HFFc6 (cell line): ENCODE data around the gene ELMO1. TPM values are rescaled to one million over a fixed set of nuclear protein-coding genes. Genes with fewer than 3 reads are reported as not detected.
A peak's percentile ranks its signal among the peaks of the same experiment; 100 is the strongest.

ENCODE experiments used
- DNase-seq: peaks from one replicate; pipeline ENCODE4 v3.0.0-alpha.2; 2018
- H3K27ac Mint-ChIP-seq: 2 replicates; pipeline ENCODE4 v1.8.0; 2020; ENCODE audit warnings: mild to moderate bottlenecking, mixed read lengths
- H3K27me3 Mint-ChIP-seq: 2 replicates; pipeline ENCODE4 v1.8.0; 2021; ENCODE audit warnings: mild to moderate bottlenecking, moderate library complexity, mixed read lengths; ENCODE audit not compliant: insufficient read depth
- H3K36me3 Mint-ChIP-seq: 2 replicates; pipeline ENCODE4 v1.8.0; 2021; ENCODE audit warnings: low read depth, mixed read lengths
- H3K4me1 Mint-ChIP-seq: 2 replicates; pipeline ENCODE4 v1.8.0; 2020; ENCODE audit warnings: low read depth, mixed read lengths
- H3K4me3 Mint-ChIP-seq: 2 replicates; pipeline ENCODE4 v1.8.0; 2020; ENCODE audit warnings: mild to moderate bottlenecking, moderate library complexity, mixed read lengths
- H3K9me3 Mint-ChIP-seq: 2 replicates; pipeline ENCODE4 v1.8.0; 2020; ENCODE audit warnings: mild to moderate bottlenecking, mixed read lengths
- CTCF ChIP-seq: fragments of 200-600 bp; sonication (generic); IDR thresholded peaks from 2 replicates; pipeline ENCODE4 v1.5.0; 2021; ENCODE audit warnings: antibody characterized with exemption, mild to moderate bottlenecking
- total RNA-seq, 6 experiments: library from RNA; stranded (reverse); fragmentation: NEBNext Ultra II Directional; extraction: Animal tissue kit (Norgen Biotek cat#: 25700); gene quantifications; 2 replicates in 1 of 6; 3 replicates in 5 of 6; pipeline ENCODE4 v1.2.3, GENCODE V29; 2021

Gene ELMO1
- total RNA-seq, 6 experiments from 2014 or later, result not detected

GRCh38 chr7:36970551-36971514, 477.8 kb downstream of the ELMO1 start:
- H3K4me3 Mint-ChIP-seq, result no peak overlapping the region
- H3K9me3 Mint-ChIP-seq, result peaks cover 4% of the 10 kb centered on the region; the same call in 1 of the 2 replicates
- no peak for TF ChIP-seq CTCF
- no peaks in the 10 kb centered on the region for H3K4me1 Mint-ChIP-seq
- H3K27me3 Mint-ChIP-seq, result no peaks in the 10 kb centered on the region; the same call in 1 of the 2 replicates
- no peak overlapping the region for H3K27ac Mint-ChIP-seq
- no peak for DNase-seq
- no peaks in the 10 kb centered on the region for H3K36me3 Mint-ChIP-seq

GRCh38 chr7:36969376-36969775, 479.3 kb downstream of the ELMO1 start:
- DNase-seq, result no peak
- Mint-ChIP-seq H3K36me3 (no peaks in the 10 kb centered on the region), H3K27me3 (no peaks in the 10 kb centered on the region; the same call in none of the 2 replicates), H3K4me1 (no peaks in the 10 kb centered on the region), H3K27ac (no peak overlapping the region), H3K9me3 (no peaks in the 10 kb centered on the region), H3K4me3 (no peak overlapping the region)
- no peak for TF ChIP-seq CTCF

GRCh38 chr7:36967387-36967786, 481.3 kb downstream of the ELMO1 start:
- no peaks in the 10 kb centered on the region for H3K9me3 Mint-ChIP-seq
- H3K4me1 Mint-ChIP-seq, result no peaks in the 10 kb centered on the region
- H3K27ac Mint-ChIP-seq, result no peak overlapping the region
- no peak overlapping the region for H3K4me3 Mint-ChIP-seq
- peak; percentile 57 for DNase-seq
- H3K36me3 Mint-ChIP-seq, result no peaks in the 10 kb centered on the region
- TF ChIP-seq CTCF, result peak; percentile 89
- H3K27me3 Mint-ChIP-seq, result no peaks in the 10 kb centered on the region; the same call in none of the 2 replicates

- Mint-ChIP-seq H3K27ac (no peak overlapping the region), H3K27me3 (no peaks in the 10 kb centered on the region; the same call in none of the 2 replicates), H3K4me1 (no peaks in the 10 kb centered on the region), H3K36me3 (no peaks in the 10 kb centered on the region), H3K9me3 (no peaks in the 10 kb centered on the region), H3K4me3 (no peak overlapping the region)
- DNase-seq, result no peak
- no peak for TF ChIP-seq CTCF
Observed at GRCh38 chr7:36966636-36967035, 482.0 kb downstream of the ELMO1 start.

GRCh38 chr7:36966039-36966438, 482.6 kb downstream of the ELMO1 start:
- H3K36me3 Mint-ChIP-seq, result no peaks in the 10 kb centered on the region
- no peak overlapping the region for H3K27ac Mint-ChIP-seq
- no peaks in the 10 kb centered on the region for H3K9me3 Mint-ChIP-seq
- no peak for TF ChIP-seq CTCF
- H3K27me3 Mint-ChIP-seq, result no peaks in the 10 kb centered on the region; the same call in none of the 2 replicates
- no peak overlapping the region for H3K4me3 Mint-ChIP-seq
- H3K4me1 Mint-ChIP-seq, result no peaks in the 10 kb centered on the region
- DNase-seq, result no peak
